OCI-LY7 (cell line): Measurements from ENCODE around the gene PLCB2.

Experiments
- CTCF ChIP-seq: fragments of 200-600 bp; sonication (generic); conservative IDR thresholded peaks from 2 replicates; pipeline ENCODE4 v1.5.1; 2014; ENCODE audit warnings: mild to moderate bottlenecking, antibody characterized with exemption, low read length, moderate library complexity, mixed read lengths
- EZH2phosphoT487 ChIP-seq: fragments of 200-600 bp; sonication (generic); IDR thresholded peaks from 2 replicates; pipeline ENCODE4 v1.6.1; 2018; ENCODE audit warnings: low read depth, borderline replicate concordance, mild to moderate bottlenecking, mixed run types, antibody characterized with exemption, low read length, moderate library complexity, mixed read lengths

DNA sequence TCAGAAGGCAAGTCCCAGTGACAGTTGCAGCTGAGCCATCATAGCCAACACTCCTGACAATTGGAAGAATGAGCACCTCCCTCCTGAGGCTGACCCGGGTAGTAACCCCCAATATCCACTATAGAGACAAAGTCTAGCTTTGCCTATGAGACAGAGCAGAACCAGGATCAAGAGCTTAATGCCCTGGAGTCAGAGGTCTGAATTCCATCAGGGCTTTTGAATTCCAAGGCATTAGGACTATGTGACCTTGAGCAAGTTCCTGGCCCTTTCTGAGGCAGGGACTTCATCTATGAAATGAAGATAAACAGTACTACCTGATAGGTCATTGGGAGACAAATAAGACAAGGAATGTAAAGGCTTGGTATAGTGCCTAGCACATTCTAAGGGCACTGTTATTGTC lies 12.7 kb upstream of the PLCB2 start:
- no peak for TF ChIP-seq CTCF
- TF ChIP-seq EZH2phosphoT487, result no peak
